ENCODE results near the gene NPFFR1. TPM values are rescaled to one million over a fixed set of nuclear protein-coding genes. Genes with fewer than 3 reads are reported as not detected.

Gene NPFFR1
- total RNA-seq, 2 donors from 2014 or later = 0.14 TPM; not detected in 1

- TF ChIP-seq, protein P1, sequence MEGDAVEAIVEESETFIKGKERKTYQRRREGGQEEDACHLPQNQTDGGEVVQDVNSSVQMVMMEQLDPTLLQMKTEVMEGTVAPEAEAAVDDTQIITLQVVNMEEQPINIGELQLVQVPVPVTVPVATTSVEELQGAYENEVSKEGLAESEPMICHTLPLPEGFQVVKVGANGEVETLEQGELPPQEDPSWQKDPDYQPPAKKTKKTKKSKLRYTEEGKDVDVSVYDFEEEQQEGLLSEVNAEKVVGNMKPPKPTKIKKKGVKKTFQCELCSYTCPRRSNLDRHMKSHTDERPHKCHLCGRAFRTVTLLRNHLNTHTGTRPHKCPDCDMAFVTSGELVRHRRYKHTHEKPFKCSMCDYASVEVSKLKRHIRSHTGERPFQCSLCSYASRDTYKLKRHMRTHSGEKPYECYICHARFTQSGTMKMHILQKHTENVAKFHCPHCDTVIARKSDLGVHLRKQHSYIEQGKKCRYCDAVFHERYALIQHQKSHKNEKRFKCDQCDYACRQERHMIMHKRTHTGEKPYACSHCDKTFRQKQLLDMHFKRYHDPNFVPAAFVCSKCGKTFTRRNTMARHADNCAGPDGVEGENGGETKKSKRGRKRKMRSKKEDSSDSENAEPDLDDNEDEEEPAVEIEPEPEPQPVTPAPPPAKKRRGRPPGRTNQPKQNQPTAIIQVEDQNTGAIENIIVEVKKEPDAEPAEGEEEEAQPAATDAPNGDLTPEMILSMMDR (IDR thresholded peaks at IDR 0.05) = no peak
- Histone ChIP-seq H3K4me1 (ENCODE audit: control insufficient read depth in 1 of 2, low read depth in 2 of 2) (peaks cover 16 to 19% of the 10 kb centered on the region in 2 donors), H3K9me3 (no peaks in the 10 kb centered on the region), H3K36me3 (no peaks in the 10 kb centered on the region), H3K27me3 (replicated peaks; ENCODE audit: insufficient read depth) (no peaks in the 10 kb centered on the region), H3K27ac (no peak overlapping the region), H3K4me3 (no peak overlapping the region)
- DNase-seq (ENCODE audit: low spot score) = no peak
- ATAC-seq (ENCODE audit: insufficient number of reproducible peaks, low FRiP score, low read depth) = no peak
Observed at GRCh38 chr10:70330671-70331070, 46.9 kb upstream of the NPFFR1 start.

DNA sequence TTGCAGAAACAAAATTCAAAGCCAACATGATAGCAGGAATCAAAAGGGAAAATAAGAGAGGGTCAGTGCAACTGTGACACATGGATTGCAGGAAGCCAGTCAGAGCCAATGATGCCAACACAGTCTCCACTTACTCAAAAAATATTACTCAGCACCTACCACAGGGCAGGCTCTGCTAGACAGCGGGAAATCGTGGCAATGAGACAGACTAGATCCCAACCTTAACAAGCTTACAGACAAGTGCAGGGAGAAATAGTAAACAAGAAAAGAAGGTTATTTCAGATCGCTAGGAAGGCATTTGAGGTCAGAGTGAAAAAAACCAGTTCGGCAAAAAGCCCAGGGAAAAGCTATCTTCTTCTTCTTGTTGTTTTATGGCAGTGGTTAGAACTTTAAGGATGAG lies 45.2 kb upstream of the NPFFR1 start:
- no peak for ATAC-seq (ENCODE audit: insufficient number of reproducible peaks, low FRiP score, low read depth)
- DNase-seq (ENCODE audit: low spot score) = no peak
- TF ChIP-seq, protein P1 (IDR thresholded peaks at IDR 0.05) = no peak
- Histone ChIP-seq H3K27me3 (replicated peaks; ENCODE audit: insufficient read depth) (no peaks in the 10 kb centered on the region), H3K4me1 (ENCODE audit: control insufficient read depth in 1 of 2, low read depth in 2 of 2) (peaks cover 16 to 19% of the 10 kb centered on the region in 2 donors), H3K9me3 (no peaks in the 10 kb centered on the region), H3K27ac (no peak overlapping the region), H3K36me3 (no peaks in the 10 kb centered on the region), H3K4me3 (no peak overlapping the region)

DNA sequence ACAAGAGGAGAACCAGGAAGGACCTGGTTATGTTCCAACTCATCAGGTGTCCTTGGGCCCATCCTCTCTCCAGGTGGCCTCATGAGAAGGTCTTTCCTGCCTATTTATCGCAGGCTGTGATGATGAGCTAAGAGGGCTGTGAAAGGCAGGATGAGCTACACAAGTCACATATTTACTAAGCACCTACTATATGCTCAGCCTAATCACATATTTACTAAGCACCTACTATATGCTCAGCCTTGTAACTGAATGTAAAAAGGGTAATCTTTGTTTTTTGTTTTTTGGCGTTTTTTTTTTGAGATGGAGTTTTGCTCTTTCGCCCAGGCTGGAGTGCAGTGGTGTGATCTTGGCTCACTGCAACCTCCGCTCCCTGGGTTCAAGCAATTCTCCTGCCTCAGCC lies 44.2 kb upstream of the NPFFR1 start:
- Histone ChIP-seq H3K27ac (no peak overlapping the region), H3K27me3 (replicated peaks; ENCODE audit: insufficient read depth) (no peaks in the 10 kb centered on the region), H3K4me1 (ENCODE audit: control insufficient read depth in 1 of 2, low read depth in 2 of 2) (peaks cover 16 to 19% of the 10 kb centered on the region in 2 donors), H3K36me3 (no peaks in the 10 kb centered on the region), H3K4me3 (no peak overlapping the region), H3K9me3 (no peaks in the 10 kb centered on the region)
- TF ChIP-seq, protein P1 (IDR thresholded peaks at IDR 0.05) = no peak
- ATAC-seq (ENCODE audit: insufficient number of reproducible peaks, low FRiP score, low read depth) (no peak), DNase-seq (ENCODE audit: low spot score) (no peak)

DNA sequence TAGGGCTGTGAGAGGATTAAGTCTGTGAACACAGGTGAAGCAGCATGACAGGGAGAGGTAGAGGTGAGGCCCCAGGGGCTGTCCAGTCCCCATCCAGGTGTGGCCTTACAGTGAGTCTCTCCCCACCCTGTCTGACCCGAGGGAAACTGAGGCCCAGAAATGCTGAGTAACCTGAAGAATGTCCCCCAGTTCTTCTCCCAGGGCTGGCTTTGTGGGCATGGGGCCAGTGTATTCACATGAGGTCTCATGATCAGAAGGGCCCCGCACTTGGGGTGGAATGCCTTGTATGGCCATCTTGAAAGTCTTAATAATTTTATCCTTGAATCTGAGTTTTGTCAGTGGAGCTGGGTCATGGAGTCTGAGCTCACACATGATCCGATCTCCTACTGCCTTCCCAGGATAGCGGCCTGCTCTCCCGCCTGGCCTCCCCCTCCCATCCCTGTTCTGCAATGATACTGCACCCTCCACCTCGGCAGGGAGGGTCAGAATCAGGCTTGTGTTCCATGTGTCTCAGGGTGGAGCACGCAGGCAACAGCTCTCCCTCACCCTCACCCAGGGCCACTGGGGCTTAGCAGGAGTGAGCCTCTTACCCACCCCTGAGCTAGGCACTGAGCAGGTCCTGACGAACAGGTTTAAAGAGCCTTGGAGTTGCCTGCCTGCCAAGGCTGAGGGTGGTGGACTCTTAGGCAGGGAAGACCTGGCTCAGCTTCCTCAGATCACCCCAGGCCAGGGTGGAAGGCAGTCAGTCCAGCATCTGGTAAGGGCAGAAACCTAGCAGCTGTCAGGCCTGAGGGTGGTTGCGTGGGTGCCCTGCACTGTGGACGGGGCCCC lies 41.4 kb upstream of the NPFFR1 start:
- Histone ChIP-seq H3K4me1 (ENCODE audit: control insufficient read depth in 1 of 2, low read depth in 2 of 2) (no peaks in the 10 kb centered on the region), H3K4me3 (no peak overlapping the region), H3K36me3 (no peaks in the 10 kb centered on the region), H3K27me3 (replicated peaks; ENCODE audit: insufficient read depth) (no peaks in the 10 kb centered on the region), H3K27ac (no peak overlapping the region), H3K9me3 (no peaks in the 10 kb centered on the region)
- ATAC-seq (ENCODE audit: insufficient number of reproducible peaks, low FRiP score, low read depth) (no peak), DNase-seq (ENCODE audit: low spot score) (no peak)
- TF ChIP-seq, protein P1 (IDR thresholded peaks at IDR 0.05) = no peak

GRCh38 chr10:70324339-70324861 lies 40.6 kb upstream of the NPFFR1 start:
- TF ChIP-seq, protein P1 (IDR thresholded peaks at IDR 0.05) = no peak
- no peak overlapping the region for H3K4me3 ChIP-seq
- DNase-seq (ENCODE audit: low spot score) (no peak), ATAC-seq (ENCODE audit: insufficient number of reproducible peaks, low FRiP score, low read depth) (no peak)
- H3K9me3 ChIP-seq = no peaks in the 10 kb centered on the region
- no peak overlapping the region for H3K27ac ChIP-seq
- H3K27me3 ChIP-seq (replicated peaks; ENCODE audit: insufficient read depth) = no peaks in the 10 kb centered on the region
- H3K36me3 ChIP-seq = no peaks in the 10 kb centered on the region
- H3K4me1 ChIP-seq (ENCODE audit: control insufficient read depth in 1 of 2, low read depth in 2 of 2) = no peaks in the 10 kb centered on the region

Data from thoracic aorta (tissue), 2 donors.